DOHH2 (cell line): ENCODE measurements around the gene TNFAIP8L1.

ENCODE experiments used
- H3F3A ChIP-seq: fragments of 200-600 bp; sonication (generic), shearing (Covaris generic); 2 replicates; pipeline ENCODE4 v1.6.0; 2016; ENCODE audit warnings: antibody characterized with exemption, mild to moderate bottlenecking; ENCODE audit not compliant: control insufficient read depth, insufficient read depth
- H3K27ac ChIP-seq: fragments of 200-600 bp; sonication (generic); 2 replicates; pipeline ENCODE4 v1.5.1; 2014; ENCODE audit warnings: low read depth, mild to moderate bottlenecking, low read length, moderate library complexity
- H3K27me3 ChIP-seq: fragments of 200-600 bp; sonication (generic); 2 replicates; pipeline ENCODE4 v1.6.1; 2014; ENCODE audit warnings: mild to moderate bottlenecking, low read length, mixed read lengths; ENCODE audit not compliant: control insufficient read depth
- H3K36me3 ChIP-seq: fragments of 200-600 bp; sonication (generic); 2 replicates; pipeline ENCODE4 v1.6.1; 2014; ENCODE audit warnings: mild to moderate bottlenecking, low read length, moderate library complexity, mixed read lengths; ENCODE audit not compliant: control insufficient read depth
- H3K4me1 ChIP-seq: fragments of 200-600 bp; sonication (generic); 2 replicates; pipeline ENCODE4 v1.6.1; 2014; ENCODE audit warnings: mild to moderate bottlenecking, low read length, mixed read lengths; ENCODE audit not compliant: control insufficient read depth
- H3K4me2 ChIP-seq: fragments of 200-600 bp; sonication (generic); 2 replicates; pipeline ENCODE4 v1.6.0; 2014; ENCODE audit warnings: mild to moderate bottlenecking, low read length, moderate library complexity
- H3K4me3 ChIP-seq: fragments of 200-600 bp; sonication (generic); 2 replicates; pipeline ENCODE4 v1.5.1; 2014; ENCODE audit warnings: mild to moderate bottlenecking, low read length, mixed read lengths
- H3K79me2 ChIP-seq: fragments of 200-600 bp; sonication (generic); 2 replicates; pipeline ENCODE4 v1.6.1; 2014; ENCODE audit warnings: mild to moderate bottlenecking, low read length, mixed read lengths; ENCODE audit not compliant: control insufficient read depth
- H3K9me2 ChIP-seq: fragments of 200-600 bp; sonication (generic); replicated peaks from 2 replicates; pipeline ENCODE4 v1.6.1; 2014; ENCODE audit warnings: mild to moderate bottlenecking, low read length, mixed read lengths; ENCODE audit not compliant: control insufficient read depth
- H3K9me3 ChIP-seq: fragments of 200-600 bp; sonication (generic); 2 replicates; pipeline ENCODE4 v1.6.1; 2014; ENCODE audit warnings: antibody characterized with exemption, low read length, mixed read lengths; ENCODE audit not compliant: control insufficient read depth, insufficient read depth
- H4K20me1 ChIP-seq: fragments of 200-600 bp; sonication (generic); 2 replicates; pipeline ENCODE4 v1.6.0; 2014; ENCODE audit warnings: low read depth, mild to moderate bottlenecking, antibody characterized with exemption, low read length, moderate library complexity; ENCODE audit not compliant: control insufficient read depth, insufficient read depth
- CTCF ChIP-seq: fragments of 200-600 bp; sonication (generic); IDR thresholded peaks from one replicate; pipeline ENCODE4 v1.5.1; 2014; ENCODE audit warnings: antibody characterized with exemption, mild to moderate bottlenecking, low read depth, low read length; ENCODE audit not compliant: poor library complexity, severe bottlenecking
- EZH2phosphoT487 ChIP-seq: fragments of 200-600 bp; sonication (generic); IDR thresholded peaks from 2 replicates; pipeline ENCODE4 v1.6.1; 2017; ENCODE audit warnings: borderline replicate concordance, mild to moderate bottlenecking, antibody characterized with exemption, low read length, moderate library complexity, mixed read lengths

Gene TNFAIP8L1

GRCh38 chr19:4682417-4683200, 43.3 kb downstream of the TNFAIP8L1 start:
- H3F3A ChIP-seq: no peaks in the 10 kb centered on the region
- peaks cover 8% of the 10 kb centered on the region for H3K36me3 ChIP-seq

DNA sequence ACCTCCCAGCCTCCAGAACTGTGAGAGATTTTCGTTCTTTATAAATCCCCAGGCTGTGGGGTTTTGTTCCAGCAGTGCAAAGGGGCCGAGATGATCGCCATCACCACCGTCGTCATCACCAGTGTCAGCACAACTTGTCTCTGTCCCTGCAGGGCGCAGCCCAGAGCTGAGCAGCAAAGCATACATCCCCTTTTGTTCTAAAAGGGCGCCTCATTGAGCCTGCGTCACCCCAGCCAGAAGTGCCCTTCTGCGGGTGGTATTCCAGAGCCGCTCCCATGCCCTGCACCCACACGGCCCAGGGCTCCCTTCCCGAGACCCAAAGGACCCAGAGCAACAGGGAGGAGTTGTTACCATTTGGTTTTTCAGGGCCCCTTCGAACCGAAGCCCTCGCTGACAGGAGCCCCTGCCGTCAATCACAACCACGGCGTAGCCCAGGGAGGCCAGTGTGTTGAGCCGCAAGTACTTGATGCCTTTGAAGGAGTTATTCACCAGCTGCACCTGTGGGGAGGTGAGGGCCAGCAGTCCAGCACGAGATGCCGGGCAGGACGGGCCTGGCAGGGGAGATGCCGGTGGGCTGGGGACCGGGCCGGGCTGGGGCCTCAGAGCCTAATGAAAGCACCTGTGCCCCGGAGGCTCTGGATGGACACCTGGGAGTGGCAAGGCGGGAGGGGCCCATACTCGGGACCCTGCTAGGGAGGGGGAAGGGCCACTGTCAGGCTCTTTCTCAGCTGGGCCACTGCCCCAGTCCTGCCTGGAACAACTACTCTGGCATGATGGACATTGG, 45.2 kb downstream of the TNFAIP8L1 start:
- Histone ChIP-seq H3K9me2 (no peaks in the 10 kb centered on the region), H3K9me3 (no peaks in the 10 kb centered on the region), H3K36me3 (peaks cover 14% of the 10 kb centered on the region), H4K20me1 (no peaks in the 10 kb centered on the region), H3K4me3 (no peak overlapping the region), H3F3A (no peaks in the 10 kb centered on the region), H3K27ac (no peak overlapping the region), H3K4me2 (no peak overlapping the region), H3K27me3 (no peaks in the 10 kb centered on the region), H3K4me1 (no peaks in the 10 kb centered on the region), H3K79me2 (no peaks in the 10 kb centered on the region)
- TF ChIP-seq EZH2phosphoT487 (no peak), CTCF (no peak)

More at GRCh38 chr19:4682417-4683200, 43.3 kb downstream of the TNFAIP8L1 start:
- H3K4me1 ChIP-seq: no peaks in the 10 kb centered on the region
- H3K9me2 ChIP-seq: no peaks in the 10 kb centered on the region
- no peaks in the 10 kb centered on the region for H3K79me2 ChIP-seq
- H4K20me1 ChIP-seq: no peaks in the 10 kb centered on the region
- no peaks in the 10 kb centered on the region for H3K27me3 ChIP-seq
- H3K27ac ChIP-seq: no peak overlapping the region
- H3K4me3 ChIP-seq: no peak overlapping the region
- no peak for TF ChIP-seq EZH2phosphoT487
- TF ChIP-seq CTCF: no peak
- H3K4me2 ChIP-seq: no peak overlapping the region
- H3K9me3 ChIP-seq: no peaks in the 10 kb centered on the region

GRCh38 chr19:4686700-4687099, 47.4 kb downstream of the TNFAIP8L1 start:
- Histone ChIP-seq H3K4me2 (no peak overlapping the region), H3K79me2 (no peaks in the 10 kb centered on the region), H4K20me1 (no peaks in the 10 kb centered on the region), H3F3A (no peaks in the 10 kb centered on the region), H3K9me2 (no peaks in the 10 kb centered on the region), H3K4me3 (no peak overlapping the region), H3K36me3 (peaks cover 26% of the 10 kb centered on the region; the same call in 1 of the 2 replicates), H3K27ac (no peak overlapping the region), H3K9me3 (no peaks in the 10 kb centered on the region), H3K27me3 (no peaks in the 10 kb centered on the region), H3K4me1 (no peaks in the 10 kb centered on the region)
- TF ChIP-seq CTCF: no peak
- no peak for TF ChIP-seq EZH2phosphoT487
